Measurements from ENCODE around the gene SHC3.

DNA sequence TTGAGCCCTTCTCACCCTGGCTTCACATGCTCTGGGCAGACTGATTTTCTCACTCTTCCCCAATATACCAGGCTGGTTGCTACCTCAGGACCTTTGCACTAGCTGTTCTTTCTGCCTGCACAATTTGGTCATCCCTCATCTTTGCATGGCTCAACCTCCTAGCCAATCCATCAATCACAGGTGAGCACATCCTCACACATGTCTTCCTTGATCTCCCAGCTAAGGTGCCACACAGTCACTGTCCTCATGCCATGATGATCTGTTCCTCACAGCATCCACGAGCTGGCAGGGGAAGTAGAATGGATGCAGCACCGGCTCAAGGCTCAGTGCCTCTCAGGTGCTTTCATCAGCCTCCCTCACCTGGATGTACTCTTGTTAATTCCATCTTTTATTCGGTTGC is 218.0 kb downstream of the SHC3 start:
- no peak for TF ChIP-seq EZH2 (IDR thresholded peaks at IDR 0.05; ENCODE audit: borderline replicate concordance, low read depth, low read length, severe bottlenecking)
- TF ChIP-seq, protein P1, sequence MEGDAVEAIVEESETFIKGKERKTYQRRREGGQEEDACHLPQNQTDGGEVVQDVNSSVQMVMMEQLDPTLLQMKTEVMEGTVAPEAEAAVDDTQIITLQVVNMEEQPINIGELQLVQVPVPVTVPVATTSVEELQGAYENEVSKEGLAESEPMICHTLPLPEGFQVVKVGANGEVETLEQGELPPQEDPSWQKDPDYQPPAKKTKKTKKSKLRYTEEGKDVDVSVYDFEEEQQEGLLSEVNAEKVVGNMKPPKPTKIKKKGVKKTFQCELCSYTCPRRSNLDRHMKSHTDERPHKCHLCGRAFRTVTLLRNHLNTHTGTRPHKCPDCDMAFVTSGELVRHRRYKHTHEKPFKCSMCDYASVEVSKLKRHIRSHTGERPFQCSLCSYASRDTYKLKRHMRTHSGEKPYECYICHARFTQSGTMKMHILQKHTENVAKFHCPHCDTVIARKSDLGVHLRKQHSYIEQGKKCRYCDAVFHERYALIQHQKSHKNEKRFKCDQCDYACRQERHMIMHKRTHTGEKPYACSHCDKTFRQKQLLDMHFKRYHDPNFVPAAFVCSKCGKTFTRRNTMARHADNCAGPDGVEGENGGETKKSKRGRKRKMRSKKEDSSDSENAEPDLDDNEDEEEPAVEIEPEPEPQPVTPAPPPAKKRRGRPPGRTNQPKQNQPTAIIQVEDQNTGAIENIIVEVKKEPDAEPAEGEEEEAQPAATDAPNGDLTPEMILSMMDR (IDR thresholded peaks at IDR 0.05; ENCODE audit: borderline replicate concordance, extremely low read depth, low read length, poor library complexity, severe bottlenecking) = no peak

All from DND-41 (cell line).